ENCODE data around the gene PODXL2.
A peak's percentile ranks its signal among the peaks of the same experiment; 100 is the strongest.

PODXL2 gene

GRCh38 chr3:127585813-127586413, 43.1 kb upstream of the PODXL2 start:
- Histone ChIP-seq H3K36me3 (ENCODE audit: low read depth) (peaks cover 4% of the 10 kb centered on the region; the same call in 1 of the 2 replicates), H3K27ac (ENCODE audit: poor library complexity, severe bottlenecking) (no peak overlapping the region), H3K9me3 (ENCODE audit: severe bottlenecking) (no peaks in the 10 kb centered on the region), H3K27me3 (ENCODE audit: insufficient read depth, poor library complexity, severe bottlenecking) (no peaks in the 10 kb centered on the region), H3K4me3 (ENCODE audit: severe bottlenecking) (no peak overlapping the region), H3K4me1 (ENCODE audit: insufficient read depth, poor library complexity, severe bottlenecking) (no peaks in the 10 kb centered on the region)
- DNase-seq (ENCODE audit: low spot score): no peak
- ATAC-seq (ENCODE audit: low read depth): no peak
- TF ChIP-seq CTCF (IDR thresholded peaks at IDR 0.05; ENCODE audit: poor library complexity, severe bottlenecking): no peak

- no peaks in the 10 kb centered on the region for H3K27me3 ChIP-seq (ENCODE audit: insufficient read depth, poor library complexity, severe bottlenecking)
- no peak overlapping the region for H3K4me3 ChIP-seq (ENCODE audit: severe bottlenecking)
- no peak for TF ChIP-seq CTCF (IDR thresholded peaks at IDR 0.05; ENCODE audit: poor library complexity, severe bottlenecking)
- ATAC-seq (ENCODE audit: low read depth) (no peak), DNase-seq (ENCODE audit: low spot score) (no peak)
- no peaks in the 10 kb centered on the region for H3K9me3 ChIP-seq (ENCODE audit: severe bottlenecking)
- no peaks in the 10 kb centered on the region for H3K36me3 ChIP-seq (ENCODE audit: low read depth)
- peaks cover 8% of the 10 kb centered on the region for H3K4me1 ChIP-seq (ENCODE audit: insufficient read depth, poor library complexity, severe bottlenecking)
- H3K27ac ChIP-seq (ENCODE audit: poor library complexity, severe bottlenecking): no peak overlapping the region
Measured at GRCh38 chr3:127587876-127588275, 41.1 kb upstream of the PODXL2 start.

GRCh38 chr3:127588806-127589577, 40.0 kb upstream of the PODXL2 start:
- Histone ChIP-seq H3K4me3 (ENCODE audit: severe bottlenecking) (peak overlapping the region; percentile 79), H3K27me3 (ENCODE audit: insufficient read depth, poor library complexity, severe bottlenecking) (no peaks in the 10 kb centered on the region), H3K27ac (ENCODE audit: poor library complexity, severe bottlenecking) (peak overlapping the region; percentile 75), H3K36me3 (ENCODE audit: low read depth) (no peaks in the 10 kb centered on the region), H3K4me1 (ENCODE audit: insufficient read depth, poor library complexity, severe bottlenecking) (peaks cover 8% of the 10 kb centered on the region), H3K9me3 (ENCODE audit: severe bottlenecking) (no peaks in the 10 kb centered on the region)
- TF ChIP-seq CTCF (IDR thresholded peaks at IDR 0.05; ENCODE audit: poor library complexity, severe bottlenecking): no peak
- ATAC-seq (ENCODE audit: low read depth) (peak; percentile 70), DNase-seq (ENCODE audit: low spot score) (no peak)

- no peak for TF ChIP-seq CTCF (IDR thresholded peaks at IDR 0.05; ENCODE audit: poor library complexity, severe bottlenecking)
- peak; percentile 1; the same call in 2 of the 3 replicates for ATAC-seq (ENCODE audit: low read depth)
- H3K4me3 ChIP-seq (ENCODE audit: severe bottlenecking): peak overlapping the region; percentile 79
- H3K27me3 ChIP-seq (ENCODE audit: insufficient read depth, poor library complexity, severe bottlenecking): no peaks in the 10 kb centered on the region
- H3K36me3 ChIP-seq (ENCODE audit: low read depth): no peaks in the 10 kb centered on the region
- H3K27ac ChIP-seq (ENCODE audit: poor library complexity, severe bottlenecking): peak overlapping the region; percentile 75
- DNase-seq (ENCODE audit: low spot score): no peak
- no peaks in the 10 kb centered on the region for H3K9me3 ChIP-seq (ENCODE audit: severe bottlenecking)
- H3K4me1 ChIP-seq (ENCODE audit: insufficient read depth, poor library complexity, severe bottlenecking): peaks cover 8% of the 10 kb centered on the region
Measured at GRCh38 chr3:127589600-127590281, 39.2 kb upstream of the PODXL2 start.

Data from RWPE2 (cell line).